PFSK-1 (cell line): Measurements from ENCODE around the gene RPS6KA4.

ENCODE experiments used
- FOXP2 ChIP-seq: optimal IDR thresholded peaks from 2 replicates; pipeline ENCODE3; 2011; ENCODE audit warnings: borderline replicate concordance, control low read depth, inconsistent platforms; ENCODE audit not compliant: insufficient read depth; ENCODE audit errors: extremely low read length, extremely low read depth
- POLR2AphosphoS5 ChIP-seq: IDR thresholded peaks from 2 replicates; pipeline ENCODE4 v1.6.1; 2012; ENCODE audit warnings: low read depth, mild to moderate bottlenecking, control low read depth, low read length, moderate library complexity
- SIN3A ChIP-seq: IDR thresholded peaks from 2 replicates; pipeline ENCODE4 v1.6.1; 2012; ENCODE audit warnings: mild to moderate bottlenecking, low read length, moderate library complexity, borderline replicate concordance; ENCODE audit not compliant: insufficient read depth
- TAF1 ChIP-seq: IDR thresholded peaks from 2 replicates; pipeline ENCODE4 v1.6.1; 2012; ENCODE audit warnings: low read length, control low read depth, borderline replicate concordance; ENCODE audit not compliant: insufficient read depth
- TF ChIP-seq, protein P1 (sequence below), 2 experiments: IDR thresholded peaks; 2 replicates each; pipeline versions ENCODE4 v1.6.1 to v1.8.0; 2011 to 2012; ENCODE audit warnings: low read depth in 2 of 2, low read length in 2 of 2, control low read depth in 1 of 2, inconsistent platforms in 1 of 2, mild to moderate bottlenecking in 1 of 2, moderate library complexity in 1 of 2; ENCODE audit not compliant: insufficient read depth in 1 of 2

The RPS6KA4 gene

DNA sequence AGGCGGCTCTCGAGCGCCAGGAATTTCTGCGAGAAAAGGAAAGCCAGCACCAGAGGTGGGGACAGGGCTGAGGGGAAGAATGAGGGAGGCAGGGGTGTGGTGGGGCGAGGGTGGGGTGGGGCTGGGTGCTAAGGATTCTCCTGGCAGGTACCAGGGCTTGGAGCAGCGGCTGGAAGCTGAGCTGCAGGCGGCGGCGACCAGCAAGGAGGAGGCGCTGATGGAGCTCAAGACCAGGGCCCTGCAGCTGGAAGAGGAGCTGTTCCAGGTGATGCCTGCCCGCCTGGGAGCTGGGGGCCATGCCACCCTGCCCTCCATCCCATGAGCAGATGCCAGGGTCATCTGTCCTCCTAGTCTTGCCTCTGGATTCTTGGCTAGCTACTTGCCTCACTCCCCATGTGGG lies 9.6 kb upstream of the RPS6KA4 start:
- TF ChIP-seq, protein P1, sequence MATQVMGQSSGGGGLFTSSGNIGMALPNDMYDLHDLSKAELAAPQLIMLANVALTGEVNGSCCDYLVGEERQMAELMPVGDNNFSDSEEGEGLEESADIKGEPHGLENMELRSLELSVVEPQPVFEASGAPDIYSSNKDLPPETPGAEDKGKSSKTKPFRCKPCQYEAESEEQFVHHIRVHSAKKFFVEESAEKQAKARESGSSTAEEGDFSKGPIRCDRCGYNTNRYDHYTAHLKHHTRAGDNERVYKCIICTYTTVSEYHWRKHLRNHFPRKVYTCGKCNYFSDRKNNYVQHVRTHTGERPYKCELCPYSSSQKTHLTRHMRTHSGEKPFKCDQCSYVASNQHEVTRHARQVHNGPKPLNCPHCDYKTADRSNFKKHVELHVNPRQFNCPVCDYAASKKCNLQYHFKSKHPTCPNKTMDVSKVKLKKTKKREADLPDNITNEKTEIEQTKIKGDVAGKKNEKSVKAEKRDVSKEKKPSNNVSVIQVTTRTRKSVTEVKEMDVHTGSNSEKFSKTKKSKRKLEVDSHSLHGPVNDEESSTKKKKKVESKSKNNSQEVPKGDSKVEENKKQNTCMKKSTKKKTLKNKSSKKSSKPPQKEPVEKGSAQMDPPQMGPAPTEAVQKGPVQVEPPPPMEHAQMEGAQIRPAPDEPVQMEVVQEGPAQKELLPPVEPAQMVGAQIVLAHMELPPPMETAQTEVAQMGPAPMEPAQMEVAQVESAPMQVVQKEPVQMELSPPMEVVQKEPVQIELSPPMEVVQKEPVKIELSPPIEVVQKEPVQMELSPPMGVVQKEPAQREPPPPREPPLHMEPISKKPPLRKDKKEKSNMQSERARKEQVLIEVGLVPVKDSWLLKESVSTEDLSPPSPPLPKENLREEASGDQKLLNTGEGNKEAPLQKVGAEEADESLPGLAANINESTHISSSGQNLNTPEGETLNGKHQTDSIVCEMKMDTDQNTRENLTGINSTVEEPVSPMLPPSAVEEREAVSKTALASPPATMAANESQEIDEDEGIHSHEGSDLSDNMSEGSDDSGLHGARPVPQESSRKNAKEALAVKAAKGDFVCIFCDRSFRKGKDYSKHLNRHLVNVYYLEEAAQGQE (IDR thresholded peaks at IDR 0.05; ENCODE audit: insufficient read depth in 1 of 2, low read depth in 2 of 2, low read length in 2 of 2) = no peak
- TF ChIP-seq FOXP2 = no peak
- no peak for TF ChIP-seq POLR2AphosphoS5
- no peak for TF ChIP-seq TAF1
- TF ChIP-seq SIN3A = no peak

DNA sequence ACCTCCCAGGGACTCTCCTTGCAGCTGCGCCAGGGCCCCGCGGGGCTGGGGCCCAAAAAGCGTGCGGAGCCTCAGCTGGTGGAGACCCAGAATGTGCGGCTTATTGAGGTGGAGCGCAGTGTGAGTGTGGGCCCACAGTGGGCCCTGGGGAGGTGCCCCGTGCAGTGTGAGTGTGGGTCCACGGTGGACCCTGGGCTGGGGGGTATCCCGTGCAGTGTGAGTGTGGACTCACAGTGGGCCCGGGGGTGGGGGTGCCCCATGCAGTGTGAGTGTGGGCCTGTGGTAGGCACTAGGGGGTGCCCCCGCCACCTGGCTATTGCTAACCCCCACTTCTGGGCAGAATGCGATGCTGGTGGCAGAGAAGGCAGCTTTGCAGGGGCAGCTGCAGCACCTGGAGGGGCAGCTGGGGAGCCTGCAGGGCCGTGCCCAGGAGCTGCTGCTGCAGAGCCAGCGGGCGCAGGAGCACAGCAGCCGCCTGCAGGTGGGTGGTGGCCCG lies 7.8 kb upstream of the RPS6KA4 start:
- TF ChIP-seq, protein P1 (IDR thresholded peaks at IDR 0.05; ENCODE audit: insufficient read depth in 1 of 2, low read depth in 2 of 2, low read length in 2 of 2) = no peak
- TF ChIP-seq SIN3A (no peak), FOXP2 (no peak), TAF1 (no peak), POLR2AphosphoS5 (no peak)

DNA sequence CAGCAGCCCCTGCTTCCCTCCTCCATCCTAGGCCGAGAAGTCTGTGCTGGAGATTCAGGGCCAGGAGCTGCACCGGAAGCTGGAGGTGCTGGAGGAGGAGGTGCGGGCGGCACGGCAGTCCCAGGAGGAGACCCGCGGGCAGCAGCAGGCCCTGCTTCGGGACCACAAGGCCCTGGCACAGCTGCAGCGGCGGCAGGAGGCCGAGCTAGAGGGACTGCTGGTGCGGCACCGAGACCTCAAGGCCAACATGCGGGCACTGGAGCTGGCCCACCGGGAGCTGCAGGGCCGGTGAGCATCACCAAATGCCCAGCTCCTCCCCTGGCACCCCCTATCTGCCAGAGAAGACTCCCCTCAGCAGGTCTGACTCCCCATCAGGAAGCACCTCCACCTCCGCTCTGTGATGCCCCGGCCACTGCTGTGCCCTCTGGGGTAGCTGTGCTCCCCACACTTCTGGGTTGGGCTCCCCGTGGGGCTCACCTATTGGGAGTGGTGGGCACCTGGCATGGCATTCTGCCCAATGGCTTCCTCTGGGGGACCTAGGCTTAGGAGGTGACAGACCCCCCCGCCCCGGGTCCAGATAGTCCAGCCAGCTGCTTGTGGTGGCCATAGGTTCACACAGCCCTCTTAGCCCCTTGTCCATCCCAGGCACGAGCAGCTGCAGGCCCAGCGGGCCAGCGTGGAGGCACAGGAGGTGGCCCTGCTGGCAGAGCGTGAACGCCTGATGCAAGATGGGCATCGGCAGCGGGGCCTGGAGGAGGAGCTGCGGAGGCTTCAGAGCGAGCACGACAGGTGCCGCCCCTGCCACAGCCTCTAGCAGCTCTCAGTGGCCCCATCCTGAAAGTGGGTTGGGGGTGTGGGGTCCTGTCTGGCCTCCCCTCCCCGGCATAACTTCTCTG lies 6.6 kb upstream of the RPS6KA4 start:
- TF ChIP-seq SIN3A (no peak), FOXP2 (no peak), POLR2AphosphoS5 (no peak), TAF1 (no peak)
- TF ChIP-seq, protein P1 (IDR thresholded peaks at IDR 0.05; ENCODE audit: insufficient read depth in 1 of 2, low read depth in 2 of 2, low read length in 2 of 2) = no peak

DNA sequence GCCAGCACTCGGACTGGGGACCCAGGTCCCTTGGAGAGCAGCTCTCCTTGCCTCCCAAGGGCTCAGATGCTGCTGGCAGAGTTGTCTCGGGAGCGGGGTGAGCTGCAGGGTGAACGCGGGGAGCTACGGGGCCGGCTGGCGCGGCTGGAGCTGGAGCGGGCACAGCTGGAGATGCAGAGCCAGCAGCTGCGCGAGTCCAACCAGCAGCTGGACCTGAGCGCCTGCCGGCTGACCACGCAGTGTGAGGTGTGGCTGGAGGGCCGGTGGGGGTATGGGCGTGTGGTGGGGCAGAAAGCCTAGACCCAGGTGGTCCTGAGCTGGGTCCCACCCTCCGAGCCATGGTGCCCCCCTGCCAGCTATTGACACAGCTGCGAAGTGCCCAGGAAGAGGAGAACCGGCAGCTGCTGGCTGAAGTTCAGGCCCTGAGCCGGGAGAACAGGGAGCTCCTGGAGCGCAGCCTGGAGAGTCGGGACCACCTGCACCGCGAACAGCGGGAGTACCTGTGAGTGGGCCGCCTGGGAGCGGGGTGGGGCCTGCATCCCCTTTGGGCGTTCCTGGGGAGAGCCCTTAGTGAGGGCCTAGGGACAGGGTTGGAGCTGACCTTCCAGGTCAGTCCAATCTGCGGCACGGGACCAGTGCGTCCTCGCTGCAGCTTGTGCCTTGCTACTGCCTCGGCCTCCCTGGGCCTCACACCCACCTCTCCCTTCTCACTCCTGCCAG lies 5.8 kb upstream of the RPS6KA4 start:
- TF ChIP-seq, protein P1 (IDR thresholded peaks at IDR 0.05; ENCODE audit: insufficient read depth in 1 of 2, low read depth in 2 of 2, low read length in 2 of 2) = no peak
- no peak for TF ChIP-seq FOXP2
